Transverse colon (tissue), 3 donors: ENCODE measurements around the gene AOX1.

ENCODE experiments used
- CTCF ChIP-seq, 5 experiments: fragments of 200-600 bp in 3 of 5; fragments of 450-650 bp in 2 of 5; sonication (generic) in 3 of 5; IDR thresholded peaks; 1 replicate in 2 of 5; 2 replicates in 3 of 5; pipeline ENCODE4 v1.5.1; 2016 to 2017; ENCODE audit warnings: antibody characterized with exemption in 5 of 5, inconsistent platforms in 3 of 5, mild to moderate bottlenecking in 2 of 5, moderate library complexity in 1 of 5
- EP300 ChIP-seq: sonication (generic); formaldehyde crosslinking; IDR thresholded peaks from one replicate; pipeline ENCODE4 v1.6.1; 2017; ENCODE audit warnings: antibody characterized with exemption, low read depth

- TF ChIP-seq CTCF (IDR thresholded peaks at IDR 0.05) = no peak
- no peak for TF ChIP-seq EP300
Observed at GRCh38 chr2:200622106-200622505, 36.3 kb downstream of the AOX1 start.
